Activated naive CD4-positive, alpha-beta T cell (primary cell): ENCODE results near the gene TAP1.
A peak's percentile ranks its signal among the peaks of the same experiment; 100 is the strongest.

Experiments used
- DNase-seq, 4 experiments: peaks; one replicate each; lab custom pipeline; 2025; lab: John Stamatoyannopoulos, UW

The TAP1 gene

GRCh38 chr6:32860674-32861073 is 7.2 kb upstream of the TAP1 start:
- no peak for DNase-seq

- DNase-seq: no peak
These were observed 4.7 kb upstream of the TAP1 start for GRCh38 chr6:32858194-32858593.

- DNase-seq: no peak
These were observed 3.8 kb upstream of the TAP1 start for GRCh38 chr6:32857156-32857891.

- DNase-seq: no peak
These were observed 2.1 kb upstream of the TAP1 start for GRCh38 chr6:32855467-32856174.

- DNase-seq: peak in 2 of 4 experiments; percentile 47 to 50
These were observed 1.1 kb upstream of the TAP1 start for GRCh38 chr6:32854376-32855178.

- peak; percentile 35 to 53 (median 50) for DNase-seq
These were observed 512 bp downstream of the TAP1 start for GRCh38 chr6:32852844-32853540.

- DNase-seq: no peak
These were observed 1.3 kb downstream of the TAP1 start for GRCh38 chr6:32852018-32852843.

- no peak for DNase-seq
These were observed 2.5 kb downstream of the TAP1 start for GRCh38 chr6:32851025-32851424.

GRCh38 chr6:32849126-32849525 is 4.4 kb downstream of the TAP1 start:
- no peak for DNase-seq

GRCh38 chr6:32847795-32848194 is 5.7 kb downstream of the TAP1 start:
- no peak for DNase-seq

GRCh38 chr6:32847004-32847403 is 6.5 kb downstream of the TAP1 start:
- DNase-seq: no peak

GRCh38 chr6:32845384-32845884 is 8.1 kb downstream of the TAP1 start:
- DNase-seq: no peak

GRCh38 chr6:32844839-32845383 is 8.6 kb downstream of the TAP1 start:
- no peak for DNase-seq

GRCh38 chr6:32843979-32844838 is 9.3 kb downstream of the TAP1 start, which contains the start of gene PSMB8:
PSMB8 (minus strand) TSS chr6:32844047; CDS start chr6:32843996, 51 bp downstream.
- peak; percentile 81 to 98 (median 96) for DNase-seq

GRCh38 chr6:32843331-32843978 is 10.0 kb downstream of the TAP1 start:
- DNase-seq: no peak

- no peak for DNase-seq
These were observed 10.8 kb downstream of the TAP1 start for GRCh38 chr6:32842690-32843089.

- no peak for DNase-seq
These were observed 11.4 kb downstream of the TAP1 start for GRCh38 chr6:32842021-32842650.

- no peak for DNase-seq
These were observed 12.8 kb downstream of the TAP1 start for GRCh38 chr6:32840604-32841246.
